ENCODE data around the gene TSEN54.
A peak's percentile ranks its signal among the peaks of the same experiment; 100 is the strongest.
"Not testable (repeated sequence)": the region's sequence is repeated elsewhere in the genome, so short reads cannot be mapped to it uniquely, and the experiment has no call there.

The TSEN54 gene

GRCh38 chr17:75505640-75506039 is 10.7 kb upstream of the TSEN54 start:
- DNase-seq = no peak

- DNase-seq = no peak
These were observed 10.2 kb upstream of the TSEN54 start for GRCh38 chr17:75506134-75506533.

DNA sequence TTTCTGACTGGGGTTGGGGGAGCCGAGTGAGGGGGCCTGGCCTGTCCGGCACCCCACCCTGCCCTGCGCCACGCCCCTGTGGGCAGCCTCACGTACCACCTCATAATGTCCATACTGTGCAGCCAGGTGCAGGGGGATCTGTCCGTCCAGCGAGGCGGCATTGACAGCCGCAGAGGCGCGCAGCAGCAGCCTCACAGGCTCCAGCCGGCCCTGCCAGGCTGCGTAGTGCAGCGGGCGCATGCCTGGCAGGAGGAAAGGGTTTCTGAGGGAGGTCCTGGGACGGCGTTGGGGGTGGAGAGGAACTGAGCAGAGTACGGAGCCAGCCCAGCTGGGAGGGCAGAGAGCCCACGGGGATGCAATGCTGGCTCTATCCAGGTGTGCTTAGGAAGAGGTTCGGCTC is 9.4 kb upstream of the TSEN54 start:
- DNase-seq = no peak

DNA sequence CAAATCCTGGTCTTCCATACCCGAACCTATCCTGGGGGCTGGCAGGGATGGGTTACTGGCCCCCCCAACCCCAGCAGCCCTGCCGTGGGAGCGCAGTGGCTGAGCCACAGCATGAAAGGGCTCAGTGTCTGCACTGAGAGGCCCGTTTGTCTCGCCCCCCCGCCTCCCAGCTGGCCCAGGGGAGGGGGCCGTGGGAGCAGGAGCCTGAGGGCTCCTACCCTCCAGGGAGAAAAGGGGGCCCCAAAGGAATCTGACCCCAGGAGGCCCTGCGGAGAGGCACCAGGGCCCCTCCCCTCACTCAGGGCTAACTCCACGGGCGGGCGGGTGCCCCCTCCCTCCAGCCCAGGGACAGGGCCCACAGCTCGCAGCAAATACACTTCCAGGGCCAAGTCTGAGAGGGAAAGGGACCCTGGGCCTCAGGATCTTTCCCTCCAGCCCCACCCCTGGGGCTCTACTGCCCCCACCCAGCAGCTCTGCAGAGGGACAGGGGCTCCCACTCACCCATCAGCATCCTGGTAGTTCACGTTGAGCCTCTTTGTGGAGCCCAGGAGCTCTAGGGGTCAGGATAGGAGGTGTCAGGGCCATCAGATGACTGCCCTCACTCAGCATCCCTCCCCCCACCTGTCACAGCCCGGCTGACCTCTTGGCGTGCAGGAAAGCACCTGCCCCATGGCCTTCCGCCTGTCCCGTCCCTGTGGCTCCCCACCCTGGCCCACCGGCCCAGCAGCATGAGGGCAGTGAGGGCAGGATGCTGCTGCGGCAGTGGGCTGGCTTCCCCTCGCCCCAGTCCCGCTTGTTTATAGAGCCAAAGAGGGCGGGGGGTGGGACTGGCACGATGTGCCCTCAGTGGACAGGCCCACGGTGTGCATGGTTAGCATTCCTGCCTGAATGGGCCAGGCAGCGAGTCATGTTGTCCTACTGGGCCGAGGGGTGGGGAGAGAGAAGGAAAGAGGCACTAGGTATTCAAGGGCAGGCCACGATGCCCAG is 8.3 kb upstream of the TSEN54 start:
- DNase-seq = no peak

- DNase-seq = no peak
These were observed 7.4 kb upstream of the TSEN54 start for GRCh38 chr17:75508931-75509361.

DNA sequence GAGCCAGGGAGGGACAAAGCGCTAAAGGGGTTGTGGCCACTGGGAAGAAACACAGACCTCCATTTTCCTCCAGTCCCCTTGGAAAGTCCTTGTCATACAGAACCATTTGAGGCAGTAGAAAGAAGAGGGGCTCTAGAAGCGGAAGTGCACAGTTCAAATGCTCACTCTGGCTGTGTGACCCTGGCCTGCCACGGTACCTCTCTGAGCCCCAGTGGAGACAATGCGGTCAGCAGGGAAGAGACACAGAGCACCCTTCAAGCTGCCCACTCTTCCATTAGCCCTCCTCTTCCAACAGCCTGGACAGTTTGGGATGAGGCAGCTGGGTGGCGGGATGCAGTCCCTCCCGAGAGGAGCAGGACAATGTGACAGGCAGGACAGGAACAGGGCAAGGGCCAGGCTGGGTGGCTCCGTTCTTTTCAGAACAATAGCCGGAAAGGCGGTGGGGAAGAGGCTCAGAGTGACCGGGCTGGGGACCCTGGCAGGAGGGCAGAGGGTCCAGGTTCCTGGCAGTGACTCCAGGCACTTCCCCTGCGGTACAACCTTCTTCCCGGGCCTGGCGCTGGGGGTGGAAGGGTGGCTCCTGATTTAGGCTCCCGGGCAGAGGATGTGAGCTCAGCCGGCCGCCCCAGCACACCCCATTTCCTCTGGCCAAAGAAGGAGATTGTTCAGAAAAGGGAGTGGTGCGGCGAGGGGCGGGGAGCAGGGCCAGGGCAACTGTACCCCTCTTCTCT is 6.6 kb upstream of the TSEN54 start:
- no peak for DNase-seq

- DNase-seq = no peak
These were observed 5.1 kb upstream of the TSEN54 start for GRCh38 chr17:75511270-75511609.

DNA sequence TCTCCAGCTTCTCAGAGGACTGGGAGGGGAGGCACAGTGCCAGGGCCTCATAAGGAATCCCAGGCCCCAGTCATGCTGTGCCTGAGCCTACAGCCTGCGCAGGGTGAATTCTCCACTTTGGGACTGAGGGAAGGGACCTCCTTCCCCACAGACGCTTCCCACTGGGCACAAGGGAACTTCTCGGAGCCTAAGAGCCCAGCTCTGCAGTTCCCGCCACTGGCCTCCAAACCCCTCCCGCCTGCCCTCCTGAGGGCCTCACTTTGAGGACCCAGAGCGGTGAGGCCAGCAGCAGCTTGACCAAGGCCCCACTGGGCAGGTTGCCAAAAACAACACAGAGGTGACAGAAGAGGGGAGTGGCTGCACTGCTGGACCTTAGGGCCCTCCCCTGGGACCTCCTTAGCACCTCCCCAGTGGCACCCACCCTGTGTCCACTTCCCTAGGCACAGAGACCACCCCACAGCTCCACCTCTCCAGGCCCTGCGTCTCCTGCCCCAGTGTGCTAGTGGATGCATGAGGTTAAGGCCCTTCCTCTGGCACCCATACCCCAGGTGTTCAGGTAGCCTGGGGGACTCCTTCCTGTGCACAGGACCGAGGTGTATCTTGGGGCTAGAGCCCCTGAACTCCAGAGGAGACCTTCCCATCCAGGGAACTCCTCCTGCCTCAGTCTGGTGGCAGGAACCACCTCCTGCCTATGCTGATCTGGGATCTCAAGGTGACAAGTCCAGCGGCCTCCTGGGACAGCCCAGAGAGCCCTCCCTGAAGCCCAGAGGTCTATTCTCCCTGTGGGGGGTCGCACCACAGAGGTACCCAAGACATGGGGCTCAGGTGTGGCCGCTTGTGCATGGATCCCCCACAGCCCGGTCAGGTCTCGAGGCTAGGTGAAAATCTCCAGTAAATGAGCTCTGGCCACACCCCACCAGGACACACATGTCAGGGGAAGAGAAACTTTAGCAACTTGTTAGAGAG is 4.4 kb upstream of the TSEN54 start:
- DNase-seq = no peak

GRCh38 chr17:75512926-75513640 is 3.2 kb upstream of the TSEN54 start:
- DNase-seq = no peak

DNA sequence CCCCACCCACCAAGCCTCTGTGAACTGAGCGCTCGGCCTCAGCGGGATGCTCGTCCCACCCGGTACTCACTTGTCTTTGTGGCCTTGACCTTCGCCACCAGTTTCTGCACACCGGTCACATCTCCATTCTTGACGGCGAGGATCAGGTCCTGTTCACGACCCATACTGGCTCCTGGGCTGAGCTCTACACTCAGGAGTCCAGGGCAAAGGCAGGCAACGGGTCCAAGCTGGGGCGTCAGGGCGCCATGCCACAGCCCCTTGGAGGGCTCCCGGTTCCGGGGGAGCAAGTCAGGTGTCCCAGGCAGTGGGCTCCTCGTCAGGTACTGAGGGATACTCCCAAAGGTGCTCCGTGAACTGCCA is 2.7 kb upstream of the TSEN54 start:
- no peak for DNase-seq

DNA sequence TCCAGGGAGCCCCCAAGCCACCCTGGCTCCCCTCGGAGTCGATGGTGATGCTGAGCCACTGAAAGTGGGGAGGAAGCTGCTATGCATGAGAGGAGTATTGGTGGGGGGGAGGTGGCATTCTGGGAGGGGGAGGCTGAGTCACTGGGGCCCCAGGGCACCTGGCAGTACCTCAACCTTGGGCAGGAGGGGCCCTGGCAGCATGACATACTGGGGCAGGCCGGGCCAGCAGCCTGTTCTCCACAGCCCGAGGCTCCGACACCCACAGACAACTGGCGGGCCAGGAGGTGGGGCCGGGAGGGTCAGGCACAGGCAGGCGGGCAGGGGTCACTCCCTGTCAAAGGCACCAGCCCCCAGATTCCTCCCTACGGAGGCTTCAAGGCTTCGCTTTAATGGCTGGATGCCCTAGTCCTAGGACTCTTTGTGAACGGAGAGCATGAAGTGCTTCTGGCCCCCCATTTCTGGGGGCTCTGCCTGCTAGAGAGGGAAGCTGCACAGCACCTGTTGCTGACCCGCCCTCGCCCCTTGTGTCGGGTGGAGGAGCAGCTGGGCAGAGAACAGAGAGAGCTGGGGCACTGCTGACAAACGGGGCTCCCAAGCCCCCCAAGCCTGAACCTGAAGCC is 1.9 kb upstream of the TSEN54 start:
- DNase-seq = no peak

DNA sequence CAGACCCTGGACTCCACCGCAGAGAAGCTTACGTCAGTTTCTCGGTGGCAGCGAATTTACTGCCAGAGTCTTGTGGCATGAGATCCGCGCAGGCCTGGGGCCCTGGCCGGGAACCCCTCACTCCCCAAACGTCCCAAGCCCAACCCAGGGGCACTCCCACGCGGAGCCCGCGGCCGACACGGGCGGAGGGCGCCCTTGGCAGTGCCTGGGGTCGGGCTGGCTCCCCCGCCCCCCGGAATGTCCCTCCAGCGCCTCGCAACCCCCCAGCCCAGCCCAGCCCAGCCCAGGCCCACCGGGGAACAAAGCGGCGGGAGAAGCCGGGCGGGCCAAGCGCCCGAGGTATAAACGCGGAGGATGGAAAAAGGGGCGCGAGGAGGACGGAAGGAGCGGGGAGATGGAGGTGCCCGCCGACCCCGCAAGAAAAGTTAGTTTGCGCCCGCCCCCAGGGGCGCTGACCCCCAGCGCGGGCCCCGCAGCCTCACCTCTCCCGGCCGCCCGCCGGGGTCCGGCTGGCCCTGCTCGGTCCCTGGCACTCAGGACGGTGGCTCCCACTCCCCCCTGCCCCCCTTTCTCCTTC is 1.3 kb upstream of the TSEN54 start:
- DNase-seq = no peak

DNA sequence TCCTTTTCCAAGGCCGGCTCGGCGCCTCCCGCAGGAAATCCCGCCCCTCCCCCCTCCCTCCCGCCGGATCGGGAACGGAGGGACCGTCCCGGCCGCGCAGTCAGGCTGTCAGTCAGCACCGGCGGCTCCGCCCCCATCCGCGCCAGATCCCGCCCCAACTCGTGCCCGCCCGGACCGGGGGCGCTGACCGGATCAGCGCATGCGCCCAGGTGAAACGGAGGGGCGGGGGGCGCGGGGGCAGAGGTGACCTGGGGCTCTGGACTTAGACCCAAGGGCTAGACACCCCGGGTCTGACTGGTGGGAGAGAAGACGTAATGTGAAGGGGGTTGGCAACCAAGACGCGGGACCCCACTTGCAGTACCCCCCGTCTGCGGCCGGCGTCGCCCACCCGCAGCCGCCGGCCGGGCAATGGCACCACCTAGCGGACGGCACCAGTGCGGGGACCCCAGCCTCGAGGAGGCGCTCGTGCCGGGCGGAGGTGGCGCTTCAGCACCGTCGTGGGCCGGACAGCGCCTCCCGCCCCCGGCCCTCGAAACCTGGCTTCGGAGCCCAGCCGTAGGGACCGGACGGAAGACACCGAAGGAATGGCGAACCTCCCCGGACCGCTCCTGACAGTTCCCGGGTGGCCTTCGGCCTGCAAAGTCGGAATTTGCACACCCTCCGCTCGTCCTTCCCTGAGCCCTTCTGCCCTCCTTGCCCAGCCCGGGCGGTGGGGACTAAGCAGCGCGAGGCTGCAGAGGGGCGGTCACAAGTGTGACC is 653 bp upstream of the TSEN54 start, which contains the start of gene CASKIN2:
Gene CASKIN2 (minus strand): TSS at position 42 of the 759 bp plus-strand sequence. CDS start 1,733 bp downstream, outside the sequence.
- DNase-seq = peak; percentile 63

GRCh38 chr17:75516619-75517296 is 430 bp downstream of the TSEN54 start:
- DNase-seq = no peak

DNA sequence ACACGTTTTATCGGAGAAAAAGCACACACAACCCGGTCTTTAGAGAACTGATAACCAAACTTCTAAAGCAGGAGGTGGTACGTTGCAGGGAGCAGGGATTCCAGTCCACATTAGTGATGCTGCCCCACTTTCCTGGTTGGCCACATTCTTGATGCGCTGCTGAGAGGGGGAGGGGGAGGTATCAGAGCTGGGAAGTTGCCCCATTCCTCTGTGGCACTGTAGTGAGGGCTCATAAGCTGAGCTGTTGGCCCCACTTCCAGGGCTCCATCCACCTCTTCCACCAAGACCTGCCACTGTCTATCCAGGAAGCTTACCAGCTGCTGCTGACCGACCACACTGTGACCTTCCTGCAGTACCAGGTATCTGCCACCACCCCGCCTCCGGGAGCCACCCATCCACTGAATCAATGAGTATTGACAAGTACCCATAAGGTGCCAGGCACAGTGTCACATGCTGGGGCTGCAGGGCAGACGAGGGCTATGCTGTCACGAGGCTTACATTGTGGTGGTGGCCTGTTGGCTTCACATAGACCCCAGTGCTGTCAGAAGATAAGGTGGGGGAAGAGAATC is 1.1 kb downstream of the TSEN54 start:
- DNase-seq = no peak

DNA sequence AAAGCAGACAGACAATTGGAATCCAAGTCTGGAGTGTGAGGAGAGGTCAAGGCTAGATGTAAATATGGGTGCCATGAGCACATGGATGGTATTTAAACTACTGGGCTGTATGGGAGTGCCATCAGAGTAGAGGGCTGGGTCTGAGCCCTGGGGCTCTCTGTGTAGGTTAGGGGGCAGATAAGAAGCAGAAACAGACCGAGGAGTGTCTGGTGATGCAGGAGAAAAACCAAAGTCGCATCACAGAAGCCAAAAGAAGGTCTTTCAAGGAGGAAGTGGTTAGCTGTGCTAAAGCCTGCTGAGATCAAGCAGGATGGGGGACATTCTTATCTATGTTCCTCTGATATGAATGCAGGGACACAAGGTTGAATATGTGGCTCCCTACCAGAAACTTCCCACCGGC is 1.9 kb downstream of the TSEN54 start:
- no peak for DNase-seq

- DNase-seq = no peak
These were observed 2.7 kb downstream of the TSEN54 start for GRCh38 chr17:75518983-75519537.

GRCh38 chr17:75520413-75520812 is 4.1 kb downstream of the TSEN54 start:
- DNase-seq = not testable (repeated sequence)

GRCh38 chr17:75521290-75521689 is 5.0 kb downstream of the TSEN54 start:
- DNase-seq = no peak
